K562 (cell line): ENCODE measurements around the gene THAP11. TPM values are rescaled to one million over a fixed set of nuclear protein-coding genes. Genes with fewer than 3 reads are reported as not detected.

Experiments used
- CBFA2T2 ChIP-seq: fragments of 450-650 bp; conservative IDR thresholded peaks from 2 replicates; pipeline ENCODE4 v1.6.1; 2017; ENCODE audit warnings: mild to moderate bottlenecking
- CBFA2T3 ChIP-seq: fragments of 450-650 bp; IDR thresholded peaks from 2 replicates; pipeline ENCODE4 v1.6.1; 2017
- CBX5 ChIP-seq: IDR thresholded peaks from 2 replicates; pipeline ENCODE4 v1.6.1; 2014; ENCODE audit warnings: low read depth, borderline replicate concordance
- CREB5 ChIP-seq: fragments of 250-450 bp; sonication (Bioruptor Pico); IDR thresholded peaks from 2 replicates; pipeline ENCODE4 v1.5.0; 2020; ENCODE audit warnings: mild to moderate bottlenecking
- E2F4 ChIP-seq: sonication (generic); formaldehyde crosslinking; IDR thresholded peaks from 2 replicates; pipeline ENCODE4 v1.8.0; 2022; ENCODE audit warnings: mild to moderate bottlenecking, low read depth, missing genetic modification reagents
- FOS ChIP-seq: IDR thresholded peaks from 3 replicates; pipeline ENCODE4 v1.6.1; 2011; ENCODE audit not compliant: insufficient read length; ENCODE audit errors: extremely low read depth
- FOXK1 ChIP-seq: sonication (generic); formaldehyde crosslinking; IDR thresholded peaks from 2 replicates; pipeline ENCODE4 v1.8.0; 2022; ENCODE audit warnings: missing genetic modification reagents, mild to moderate bottlenecking, borderline replicate concordance
- HINFP ChIP-seq: fragments of 450-650 bp; conservative IDR thresholded peaks from 2 replicates; pipeline ENCODE4 v1.6.1; 2016; ENCODE audit warnings: missing genetic modification characterization, low read depth, mild to moderate bottlenecking, control low read depth, missing compliant biosample characterization
- KDM2B ChIP-seq: fragments of 250-450 bp; sonication (Bioruptor Pico); IDR thresholded peaks from 2 replicates; pipeline ENCODE4 v1.8.0; 2021; ENCODE audit warnings: mild to moderate bottlenecking, moderate library complexity
- NCOA1 ChIP-seq: fragments of 450-650 bp; IDR thresholded peaks from 2 replicates; pipeline ENCODE4 v1.6.1; 2016; ENCODE audit warnings: low read depth
- POLR2A ChIP-seq: fragments of 450-650 bp; conservative IDR thresholded peaks from 2 replicates; pipeline ENCODE4 v1.6.1; 2016
- RAD21 ChIP-seq, 2 experiments: fragments of 250-450 bp in 1 of 2; fragments of 450-650 bp in 1 of 2; sonication (Bioruptor Pico) in 1 of 2; formaldehyde crosslinking in 1 of 2; IDR thresholded peaks in 1 of 2; conservative IDR thresholded peaks in 1 of 2; 2 replicates each; pipeline versions ENCODE4 v1.4.0 to v1.8.0; 2020 to 2022; ENCODE audit warnings: mild to moderate bottlenecking in 2 of 2, moderate library complexity in 1 of 2
- SMC3 ChIP-seq: conservative IDR thresholded peaks from 2 replicates; pipeline ENCODE4 v1.6.1; 2011; ENCODE audit warnings: low read depth, low read length, improper control_type of control experiment; ENCODE audit not compliant: insufficient read depth
- SRSF3 ChIP-seq: fragments of 200-400 bp; formaldehyde crosslinking; IDR thresholded peaks from 2 replicates; pipeline ENCODE4 v1.6.1; 2016; ENCODE audit warnings: mild to moderate bottlenecking, low read length, moderate library complexity; ENCODE audit not compliant: insufficient read depth
- SUPT5H ChIP-seq: fragments of 450-650 bp; IDR thresholded peaks from 2 replicates; pipeline ENCODE4 v1.6.1; 2016
- THRAP3 ChIP-seq: fragments of 450-650 bp; IDR thresholded peaks from 2 replicates; pipeline ENCODE4 v1.6.1; 2016; ENCODE audit warnings: mild to moderate bottlenecking, inconsistent platforms, borderline replicate concordance
- USF2 ChIP-seq: sonication (generic); formaldehyde crosslinking; IDR thresholded peaks from 2 replicates; pipeline ENCODE4 v1.5.0; 2020; ENCODE audit warnings: missing genetic modification reagents
- ZBTB7A ChIP-seq: IDR thresholded peaks from 2 replicates; pipeline ENCODE4 v1.6.1; 2011; ENCODE audit warnings: low read depth, mild to moderate bottlenecking, low read length, moderate library complexity, borderline replicate concordance; ENCODE audit not compliant: control insufficient read depth
- ZNF175 ChIP-seq: fragments of 200-800 bp; sonication (Bioruptor generic); IDR thresholded peaks from 2 replicates; pipeline ENCODE4 v1.6.1; 2016; ENCODE audit warnings: low read depth, mild to moderate bottlenecking, missing genetic modification characterization, missing compliant biosample characterization
- ZNF449 ChIP-seq: fragments of 250-450 bp; sonication (Bioruptor Pico); IDR thresholded peaks from 2 replicates; pipeline ENCODE4 v1.8.0; 2022; ENCODE audit warnings: moderate library complexity, mild to moderate bottlenecking, inconsistent platforms
- ZNF79 ChIP-seq: fragments of 250-450 bp; sonication (Bioruptor Pico); IDR thresholded peaks from 2 replicates; pipeline ENCODE4 v1.4.0; 2020; ENCODE audit warnings: low read depth, mild to moderate bottlenecking, moderate library complexity
- polyA plus RNA-seq, 8 experiments: library from polyadenylated mRNA; depleted of rRNA in 4 of 8; stranded (reverse) in 5 of 8; unstranded in 3 of 8; fragments of >200 nt; fragmentation: Nextera tagmentation in 2 of 8; fragmentation: Illumina TruSeq in 1 of 8; extraction: Ambion mirVana in 2 of 8; extraction: Trizol in 1 of 8; gene quantifications; 2 replicates each; pipeline versions ENCODE4 v1.2.1 to v1.2.3, GENCODE V29; 2011 to 2014; ENCODE audit warnings: inconsistent platforms in 1 of 8, missing spikeins in 1 of 8
- total RNA-seq, 7 experiments: library from RNA; depleted of rRNA in 6 of 7; stranded (reverse); fragments of >200 nt in 6 of 7; fragmentation: Illumina TruSeq in 2 of 7; extraction: Trizol in 2 of 7; gene quantifications; 2 replicates each; pipeline versions ENCODE4 v1.2.1 to v1.2.3, GENCODE V29; 2011 to 2021; ENCODE audit warnings: low replicate concordance in 1 of 7

Gene THAP11
- total and polyA plus RNA-seq, 9 of the 15 experiments (the other 6 are each of a cell fraction or from before 2014, with no cell fraction given): 2.4 to 31.6 (median 21.4) TPM

GRCh38 chr16:67806428-67807147 is 35.5 kb upstream of the THAP11 start, which contains the start of the genes RANBP10 and TSNAXIP1 (continued):
- no peak for TF ChIP-seq CREB5 (CRISPR knock-in tag)
- TF ChIP-seq CBFA2T2: no peak
- peak; percentile 14; the same call in 1 of the 2 replicates for TF ChIP-seq ZNF449 (CRISPR knock-in tag)
- TF ChIP-seq SMC3: no peak
- TF ChIP-seq CBX5: no peak
- TF ChIP-seq FOS: no peak
- TF ChIP-seq POLR2A: peak; percentile 87
- no peak for TF ChIP-seq USF2
- no peak; a peak in 1 of 4 replicates for TF ChIP-seq RAD21 (CRISPR knock-in tag; conservative IDR thresholded peaks at IDR 0.05 in 1 of 2, IDR thresholded peaks at IDR 0.05 in 1 of 2)
- peak; percentile 93 for TF ChIP-seq ZNF175
- TF ChIP-seq THRAP3: no peak
- TF ChIP-seq HINFP: no peak; the same call in 1 of the 2 replicates
- no peak for TF ChIP-seq SRSF3
- 0 out of 2 replicates have a peak, but pooled peaks have one; percentile 42 for TF ChIP-seq ZNF79 (CRISPR knock-in tag)
- TF ChIP-seq E2F4 (CRISPR knock-in tag): no peak
- TF ChIP-seq ZBTB7A: peak; percentile 58; the same call in 1 of the 2 replicates
- no peak for TF ChIP-seq KDM2B (CRISPR knock-in tag)
- no peak for TF ChIP-seq FOXK1 (CRISPR knock-in tag)
- TF ChIP-seq CBFA2T3: no peak
- TF ChIP-seq SUPT5H: peak; percentile 82
- no peak for TF ChIP-seq NCOA1
